Measurements from ENCODE around the gene RASSF10. TPM values are rescaled to one million over a fixed set of nuclear protein-coding genes. Genes with fewer than 3 reads are reported as not detected.

Gene RASSF10
- total RNA-seq, 1 experiment from 2014 or later = not detected

DNA sequence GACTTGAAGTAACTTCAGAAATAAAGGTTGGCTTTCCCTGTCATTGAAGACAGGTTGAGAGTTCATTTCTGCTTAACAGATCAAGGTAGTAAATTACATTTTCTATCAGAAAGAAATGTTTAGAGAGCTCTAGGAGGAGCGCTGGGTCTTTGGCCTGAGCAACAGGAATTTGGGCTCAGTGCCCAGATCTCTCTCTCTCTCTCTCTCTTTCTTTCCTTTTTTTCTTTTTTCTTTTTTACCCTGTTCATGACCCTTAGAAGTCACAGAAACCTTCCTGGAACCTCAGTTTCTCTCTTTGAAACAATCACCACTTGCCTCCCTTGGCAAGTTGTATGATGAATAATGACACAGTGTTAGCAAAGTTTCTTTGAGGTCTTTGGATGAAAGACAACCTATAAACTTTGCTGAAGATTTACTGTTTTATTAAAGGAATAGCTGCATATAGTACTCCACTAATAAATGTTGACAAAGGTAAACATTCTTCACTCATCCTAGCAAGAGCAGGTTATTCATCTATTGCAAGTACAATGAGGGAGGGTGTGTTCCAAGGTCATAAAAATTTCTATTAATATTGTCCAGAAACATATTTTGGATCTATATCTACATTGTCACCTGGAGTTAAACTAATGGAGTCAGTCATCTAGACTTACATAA is 35.5 kb upstream of the RASSF10 start:
- H3K4me1 ChIP-seq (ENCODE audit: control insufficient read depth in 1 of 2, insufficient read depth in 2 of 2, low read length in 2 of 2) = peaks cover 0 to 1% of the 10 kb centered on the region in 2 experiments; a peak in 1 of 4 replicates
- POLR2A ChIA-PET = no interaction called here
- intact Hi-C loops (cut with micrococcal nuclease) = no loop called here
- DNase-seq (ENCODE audit: low read depth, low spot score) (no peak), ATAC-seq (no peak)
- no peak overlapping the region for H3K27ac ChIP-seq (ENCODE audit: low read depth, low read length)
- RAD21 ChIA-PET (ENCODE audit: low non-redundant PET in 1 of 2, low total read pairs in 2 of 2, uncharacterized antibody in 2 of 2, unreplicated experiment in 2 of 2) = no interaction called here
- H3K9ac ChIP-seq (ENCODE audit: low read length) = no peak overlapping the region
- no peaks in the 10 kb centered on the region for H3K27me3 ChIP-seq (ENCODE audit: insufficient read depth, low read length)
- H3K4me3 ChIP-seq (replicated peaks in 1 of 2; ENCODE audit: low read depth in 1 of 2, low read length in 2 of 2) = no peak overlapping the region
- no peaks in the 10 kb centered on the region for H4K20me1 ChIP-seq (ENCODE audit: insufficient read depth)
- TF ChIP-seq FOSL1 (IDR thresholded peaks at IDR 0.05; ENCODE audit: low read depth) (no peak), SRF (IDR thresholded peaks at IDR 0.05; ENCODE audit: low read depth) (no peak), SP1 (IDR thresholded peaks at IDR 0.05; ENCODE audit: low read depth) (no peak), CBX3 (IDR thresholded peaks at IDR 0.05; ENCODE audit: low read depth) (no peak), EZH2phosphoT487 (IDR thresholded peaks at IDR 0.05; ENCODE audit: borderline replicate concordance) (no peak), SIN3A (IDR thresholded peaks at IDR 0.05; ENCODE audit: low read depth) (no peak), EGR1 (IDR thresholded peaks at IDR 0.05; ENCODE audit: low read depth) (no peak), CEBPB (IDR thresholded peaks at IDR 0.05; ENCODE audit: low read depth) (no peak), RAD21 (IDR thresholded peaks at IDR 0.05; ENCODE audit: low read depth) (no peak), TCF7L2 (IDR thresholded peaks at IDR 0.05; ENCODE audit: borderline replicate concordance, extremely low read depth, insufficient read depth, insufficient read length) (no peak)
- CTCF ChIA-PET = interaction anchor here (3.7 kb wide), 1 partner anchor 10 kb away, joined by 28 read pairs; no protein-coding TSS in a partner anchor
- no peaks in the 10 kb centered on the region for H3K9me2 ChIP-seq (ENCODE audit: insufficient read depth)
- H3K79me2 ChIP-seq (ENCODE audit: insufficient read depth, low read length) = no peaks in the 10 kb centered on the region
- H2AFZ ChIP-seq (ENCODE audit: low read depth, low read length, poor library complexity, severe bottlenecking) = no peak overlapping the region
- H3K9me3 ChIP-seq (ENCODE audit: control insufficient read depth in 1 of 2, insufficient read depth in 1 of 2, low read depth in 1 of 2, low read length in 2 of 2) = no peaks in the 10 kb centered on the region
- no peak overlapping the region for H3K4me2 ChIP-seq (ENCODE audit: low read length)
- H3K36me3 ChIP-seq (ENCODE audit: control insufficient read depth in 1 of 2, insufficient read depth in 2 of 2, low read length in 2 of 2) = no peaks in the 10 kb centered on the region
- no TSS peak for BruUV-seq (replicated peaks)

DNA sequence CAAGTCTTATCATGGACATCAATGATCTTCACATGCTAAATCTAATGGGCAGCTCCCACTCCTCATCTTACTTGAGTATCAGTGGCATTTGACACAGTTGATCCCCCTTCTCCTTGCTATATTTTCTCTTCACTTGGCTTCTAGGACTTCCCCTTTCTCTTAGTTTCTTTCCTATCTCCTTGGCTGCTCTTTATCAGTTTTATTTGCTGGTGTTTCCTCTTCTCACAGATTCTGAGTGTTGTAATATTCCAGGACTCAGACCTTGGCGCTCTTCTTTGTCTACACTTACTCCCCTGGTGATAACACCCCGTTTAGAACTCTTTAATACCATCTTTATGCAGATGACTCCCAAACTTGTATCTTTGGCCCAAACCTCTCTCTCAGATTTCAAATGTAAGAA is 33.9 kb upstream of the RASSF10 start:
- H3K9ac ChIP-seq (ENCODE audit: low read length) = no peak overlapping the region
- no peaks in the 10 kb centered on the region for H3K9me2 ChIP-seq (ENCODE audit: insufficient read depth)
- POLR2A ChIA-PET = no interaction called here
- DNase-seq (ENCODE audit: low read depth, low spot score) (no peak), ATAC-seq (no peak)
- no peaks in the 10 kb centered on the region for H3K36me3 ChIP-seq (ENCODE audit: control insufficient read depth in 1 of 2, insufficient read depth in 2 of 2, low read length in 2 of 2)
- no peaks in the 10 kb centered on the region for H3K4me1 ChIP-seq (ENCODE audit: control insufficient read depth in 1 of 2, insufficient read depth in 2 of 2, low read length in 2 of 2)
- no peaks in the 10 kb centered on the region for H3K27me3 ChIP-seq (ENCODE audit: insufficient read depth, low read length)
- no peaks in the 10 kb centered on the region for H3K9me3 ChIP-seq (ENCODE audit: control insufficient read depth in 1 of 2, insufficient read depth in 1 of 2, low read depth in 1 of 2, low read length in 2 of 2)
- no peak overlapping the region for H3K4me2 ChIP-seq (ENCODE audit: low read length)
- no peaks in the 10 kb centered on the region for H4K20me1 ChIP-seq (ENCODE audit: insufficient read depth)
- no peak overlapping the region for H3K4me3 ChIP-seq (replicated peaks in 1 of 2; ENCODE audit: low read depth in 1 of 2, low read length in 2 of 2)
- CTCF ChIA-PET = interaction anchor here (3.7 kb wide), 1 partner anchor 12 kb away, joined by 28 read pairs; no protein-coding TSS in a partner anchor
- no peak overlapping the region for H2AFZ ChIP-seq (ENCODE audit: low read depth, low read length, poor library complexity, severe bottlenecking)
- RAD21 ChIA-PET (ENCODE audit: low non-redundant PET in 1 of 2, low total read pairs in 2 of 2, uncharacterized antibody in 2 of 2, unreplicated experiment in 2 of 2) = no interaction called here
- BruUV-seq (replicated peaks) = no TSS peak
- H3K27ac ChIP-seq (ENCODE audit: low read depth, low read length) = no peak overlapping the region
- intact Hi-C loops (cut with micrococcal nuclease) = no loop called here
- no peaks in the 10 kb centered on the region for H3K79me2 ChIP-seq (ENCODE audit: insufficient read depth, low read length)
- no peak for TF ChIP-seq JUND (IDR thresholded peaks at IDR 0.05)
- TF ChIP-seq POLR2A (IDR thresholded peaks at IDR 0.05; ENCODE audit: borderline replicate concordance, extremely low read depth, insufficient read depth, insufficient read length) = no peak
- TF ChIP-seq ELF1 (IDR thresholded peaks at IDR 0.05; ENCODE audit: borderline replicate concordance, low read depth) = no peak
- TF ChIP-seq FOSL1 (IDR thresholded peaks at IDR 0.05; ENCODE audit: low read depth) = no peak
- TF ChIP-seq, protein P1, sequence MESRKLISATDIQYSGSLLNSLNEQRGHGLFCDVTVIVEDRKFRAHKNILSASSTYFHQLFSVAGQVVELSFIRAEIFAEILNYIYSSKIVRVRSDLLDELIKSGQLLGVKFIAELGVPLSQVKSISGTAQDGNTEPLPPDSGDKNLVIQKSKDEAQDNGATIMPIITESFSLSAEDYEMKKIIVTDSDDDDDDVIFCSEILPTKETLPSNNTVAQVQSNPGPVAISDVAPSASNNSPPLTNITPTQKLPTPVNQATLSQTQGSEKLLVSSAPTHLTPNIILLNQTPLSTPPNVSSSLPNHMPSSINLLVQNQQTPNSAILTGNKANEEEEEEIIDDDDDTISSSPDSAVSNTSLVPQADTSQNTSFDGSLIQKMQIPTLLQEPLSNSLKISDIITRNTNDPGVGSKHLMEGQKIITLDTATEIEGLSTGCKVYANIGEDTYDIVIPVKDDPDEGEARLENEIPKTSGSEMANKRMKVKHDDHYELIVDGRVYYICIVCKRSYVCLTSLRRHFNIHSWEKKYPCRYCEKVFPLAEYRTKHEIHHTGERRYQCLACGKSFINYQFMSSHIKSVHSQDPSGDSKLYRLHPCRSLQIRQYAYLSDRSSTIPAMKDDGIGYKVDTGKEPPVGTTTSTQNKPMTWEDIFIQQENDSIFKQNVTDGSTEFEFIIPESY (IDR thresholded peaks at IDR 0.05; ENCODE audit: extremely low read depth, insufficient replicate concordance, low read length) = no peak
- no peak for TF ChIP-seq EGR1 (IDR thresholded peaks at IDR 0.05; ENCODE audit: low read depth)
- no peak for TF ChIP-seq EZH2 (IDR thresholded peaks at IDR 0.05)
- TF ChIP-seq TCF7L2 (IDR thresholded peaks at IDR 0.05; ENCODE audit: borderline replicate concordance, extremely low read depth, insufficient read depth, insufficient read length) = no peak
- TF ChIP-seq, protein P2, sequence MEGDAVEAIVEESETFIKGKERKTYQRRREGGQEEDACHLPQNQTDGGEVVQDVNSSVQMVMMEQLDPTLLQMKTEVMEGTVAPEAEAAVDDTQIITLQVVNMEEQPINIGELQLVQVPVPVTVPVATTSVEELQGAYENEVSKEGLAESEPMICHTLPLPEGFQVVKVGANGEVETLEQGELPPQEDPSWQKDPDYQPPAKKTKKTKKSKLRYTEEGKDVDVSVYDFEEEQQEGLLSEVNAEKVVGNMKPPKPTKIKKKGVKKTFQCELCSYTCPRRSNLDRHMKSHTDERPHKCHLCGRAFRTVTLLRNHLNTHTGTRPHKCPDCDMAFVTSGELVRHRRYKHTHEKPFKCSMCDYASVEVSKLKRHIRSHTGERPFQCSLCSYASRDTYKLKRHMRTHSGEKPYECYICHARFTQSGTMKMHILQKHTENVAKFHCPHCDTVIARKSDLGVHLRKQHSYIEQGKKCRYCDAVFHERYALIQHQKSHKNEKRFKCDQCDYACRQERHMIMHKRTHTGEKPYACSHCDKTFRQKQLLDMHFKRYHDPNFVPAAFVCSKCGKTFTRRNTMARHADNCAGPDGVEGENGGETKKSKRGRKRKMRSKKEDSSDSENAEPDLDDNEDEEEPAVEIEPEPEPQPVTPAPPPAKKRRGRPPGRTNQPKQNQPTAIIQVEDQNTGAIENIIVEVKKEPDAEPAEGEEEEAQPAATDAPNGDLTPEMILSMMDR (IDR thresholded peaks at IDR 0.05 in 2 of 3, conservative IDR thresholded peaks at IDR 0.05 in 1 of 3; ENCODE audit: borderline replicate concordance in 1 of 3, insufficient read depth in 1 of 3, low read depth in 2 of 3, low read length in 2 of 3) = no peak
- no peak for TF ChIP-seq RAD21 (IDR thresholded peaks at IDR 0.05; ENCODE audit: low read depth)
- no peak for TF ChIP-seq ZFX (IDR thresholded peaks at IDR 0.05)

Measured in HCT116 (cell line).